GM12878 (cell line): ENCODE results near the gene CROCC. TPM values are rescaled to one million over a fixed set of nuclear protein-coding genes. Genes with fewer than 3 reads are reported as not detected.

Experiments
- CHD2 ChIP-seq: IDR thresholded peaks from 2 replicates; pipeline ENCODE4 v1.6.1; 2011; ENCODE audit warnings: low read depth, low read length, improper control_type of control experiment, borderline replicate concordance
- EGR1 ChIP-seq, 2 experiments: IDR thresholded peaks; 1 replicate in 1 of 2; 2 replicates in 1 of 2; pipeline ENCODE4 v1.6.1; 2011 to 2012; ENCODE audit warnings: low read depth in 2 of 2, low read length in 2 of 2, borderline replicate concordance in 1 of 2, mild to moderate bottlenecking in 1 of 2, moderate library complexity in 1 of 2
- FOS ChIP-seq: IDR thresholded peaks from 3 replicates; pipeline ENCODE4 v1.6.1; 2011; ENCODE audit warnings: borderline replicate concordance; ENCODE audit not compliant: insufficient read length; ENCODE audit errors: extremely low read depth
- FOXK2 ChIP-seq: fragments of 450-650 bp; IDR thresholded peaks from 2 replicates; pipeline ENCODE4 v1.6.1; 2017; ENCODE audit warnings: mild to moderate bottlenecking, moderate library complexity
- FOXM1 ChIP-seq: IDR thresholded peaks from 2 replicates; pipeline ENCODE4 v1.6.1; 2012; ENCODE audit warnings: low read depth, mild to moderate bottlenecking, inconsistent platforms, low read length, moderate library complexity
- HDGF ChIP-seq: fragments of 450-650 bp; IDR thresholded peaks from 2 replicates; pipeline ENCODE4 v1.6.1; 2016; ENCODE audit warnings: antibody characterized with exemption
- KLF5 ChIP-seq: fragments of 450-650 bp; IDR thresholded peaks from 2 replicates; pipeline ENCODE4 v1.6.1; 2014; ENCODE audit warnings: mild to moderate bottlenecking; ENCODE audit not compliant: partially characterized antibody
- NFIC ChIP-seq: IDR thresholded peaks from 2 replicates; pipeline ENCODE4 v1.6.1; 2012; ENCODE audit warnings: low read depth, mild to moderate bottlenecking, inconsistent platforms, low read length, moderate library complexity
- RCOR1 ChIP-seq: conservative IDR thresholded peaks from 2 replicates; pipeline ENCODE4 v1.6.1; 2012; ENCODE audit warnings: low read depth, low read length, improper control_type of control experiment
- TCF3 ChIP-seq: IDR thresholded peaks from 2 replicates; pipeline ENCODE4 v1.6.1; 2012; ENCODE audit warnings: low read depth, mild to moderate bottlenecking, low read length, borderline replicate concordance; ENCODE audit not compliant: insufficient read depth
- TCF7 ChIP-seq: IDR thresholded peaks from 2 replicates; pipeline ENCODE4 v1.6.1; 2014; ENCODE audit warnings: antibody characterized with exemption, borderline replicate concordance
- ZNF384 ChIP-seq: IDR thresholded peaks from 2 replicates; pipeline ENCODE4 v1.6.1; 2012; ENCODE audit warnings: low read depth, mild to moderate bottlenecking, low read length, improper control_type of control experiment, borderline replicate concordance
- polyA plus RNA-seq, 11 experiments: library from polyadenylated mRNA; depleted of rRNA in 4 of 11; unstranded in 6 of 11; stranded (reverse) in 5 of 11; fragments of >200 nt; fragmentation: Nextera tagmentation in 4 of 11; fragmentation: Illumina TruSeq in 1 of 11; extraction: Ambion mirVana in 4 of 11; extraction: Trizol in 1 of 11; gene quantifications; 1 replicate in 1 of 11; 2 replicates in 10 of 11; pipeline versions ENCODE4 v1.2.1 to v1.2.3, GENCODE V29; 2011 to 2016; ENCODE audit warnings: inconsistent platforms in 2 of 11, missing spikeins in 2 of 11, low read depth in 1 of 11
- total RNA-seq, 4 experiments: library from RNA; depleted of rRNA in 3 of 4; stranded (reverse); fragments of >200 nt in 3 of 4; fragmentation: Illumina TruSeq in 1 of 4; extraction: Trizol in 1 of 4; gene quantifications; 2 replicates each; pipeline versions ENCODE4 v1.2.1 to v1.2.3, GENCODE V29; 2013 to 2021
- TF ChIP-seq, protein P1 (sequence below): fragments of 450-650 bp; IDR thresholded peaks from 2 replicates; pipeline ENCODE4 v1.6.1; 2017; ENCODE audit warnings: mild to moderate bottlenecking
- TF ChIP-seq, protein P2 (sequence below): IDR thresholded peaks from 2 replicates; pipeline ENCODE4 v1.6.1; 2012; ENCODE audit warnings: low read depth, low read length, improper control_type of control experiment
- TF ChIP-seq, protein P3 (sequence below): fragments of 450-650 bp; conservative IDR thresholded peaks from 2 replicates; pipeline ENCODE4 v1.6.1; 2017; ENCODE audit warnings: mild to moderate bottlenecking, moderate library complexity
- TF ChIP-seq, protein P4 (sequence below): fragments of 450-650 bp; IDR thresholded peaks from 2 replicates; pipeline ENCODE4 v1.6.1; 2017; ENCODE audit warnings: mild to moderate bottlenecking, low read depth, inconsistent platforms; ENCODE audit not compliant: poor library complexity, severe bottlenecking
- TF ChIP-seq, protein P5 (sequence below): fragments of 450-650 bp; IDR thresholded peaks from 2 replicates; pipeline ENCODE4 v1.6.1; 2016; ENCODE audit warnings: mild to moderate bottlenecking, moderate library complexity, borderline replicate concordance

The CROCC gene
- total and polyA plus RNA-seq, 10 of the 15 experiments (the other 5 are each of a cell fraction or from before 2014, with no cell fraction given): 0.04 to 5.5 (median 2.3) TPM

DNA sequence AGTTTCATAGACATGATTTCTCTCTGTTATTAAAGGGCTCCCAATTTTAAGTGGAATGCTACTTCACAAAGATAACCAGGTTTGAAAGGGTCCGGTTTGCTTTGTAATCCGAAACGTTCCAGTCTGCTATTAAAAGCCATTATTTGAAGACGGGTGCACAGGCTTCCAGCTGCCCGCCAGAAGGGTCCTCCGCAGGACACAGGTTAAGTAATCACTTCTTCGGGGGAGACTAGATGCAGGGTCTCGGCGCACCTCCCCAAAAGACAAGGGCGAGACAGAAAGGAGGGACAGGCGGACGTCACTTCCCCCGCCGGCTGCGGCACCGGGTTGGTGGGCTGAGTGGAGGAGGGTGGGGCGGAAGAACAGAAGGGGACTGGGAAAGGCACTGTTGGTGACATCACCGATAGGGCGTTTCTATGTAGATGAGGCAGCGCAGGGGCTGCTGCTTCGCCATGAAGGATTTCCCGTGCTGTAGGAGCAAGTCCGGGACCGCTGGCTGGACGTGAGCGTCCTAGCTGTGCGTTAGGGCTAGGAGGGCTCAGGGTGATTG lies 17.1 kb upstream of the CROCC start (continued):
- TF ChIP-seq, protein P1, sequence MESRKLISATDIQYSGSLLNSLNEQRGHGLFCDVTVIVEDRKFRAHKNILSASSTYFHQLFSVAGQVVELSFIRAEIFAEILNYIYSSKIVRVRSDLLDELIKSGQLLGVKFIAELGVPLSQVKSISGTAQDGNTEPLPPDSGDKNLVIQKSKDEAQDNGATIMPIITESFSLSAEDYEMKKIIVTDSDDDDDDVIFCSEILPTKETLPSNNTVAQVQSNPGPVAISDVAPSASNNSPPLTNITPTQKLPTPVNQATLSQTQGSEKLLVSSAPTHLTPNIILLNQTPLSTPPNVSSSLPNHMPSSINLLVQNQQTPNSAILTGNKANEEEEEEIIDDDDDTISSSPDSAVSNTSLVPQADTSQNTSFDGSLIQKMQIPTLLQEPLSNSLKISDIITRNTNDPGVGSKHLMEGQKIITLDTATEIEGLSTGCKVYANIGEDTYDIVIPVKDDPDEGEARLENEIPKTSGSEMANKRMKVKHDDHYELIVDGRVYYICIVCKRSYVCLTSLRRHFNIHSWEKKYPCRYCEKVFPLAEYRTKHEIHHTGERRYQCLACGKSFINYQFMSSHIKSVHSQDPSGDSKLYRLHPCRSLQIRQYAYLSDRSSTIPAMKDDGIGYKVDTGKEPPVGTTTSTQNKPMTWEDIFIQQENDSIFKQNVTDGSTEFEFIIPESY: no peak
- TF ChIP-seq EGR1 (IDR thresholded peaks at IDR 0.05; ENCODE audit: borderline replicate concordance in 1 of 2, low read depth in 2 of 2, low read length in 2 of 2): no peak
- TF ChIP-seq FOXK2: no peak
- no peak for TF ChIP-seq RCOR1
- TF ChIP-seq, protein P2, sequence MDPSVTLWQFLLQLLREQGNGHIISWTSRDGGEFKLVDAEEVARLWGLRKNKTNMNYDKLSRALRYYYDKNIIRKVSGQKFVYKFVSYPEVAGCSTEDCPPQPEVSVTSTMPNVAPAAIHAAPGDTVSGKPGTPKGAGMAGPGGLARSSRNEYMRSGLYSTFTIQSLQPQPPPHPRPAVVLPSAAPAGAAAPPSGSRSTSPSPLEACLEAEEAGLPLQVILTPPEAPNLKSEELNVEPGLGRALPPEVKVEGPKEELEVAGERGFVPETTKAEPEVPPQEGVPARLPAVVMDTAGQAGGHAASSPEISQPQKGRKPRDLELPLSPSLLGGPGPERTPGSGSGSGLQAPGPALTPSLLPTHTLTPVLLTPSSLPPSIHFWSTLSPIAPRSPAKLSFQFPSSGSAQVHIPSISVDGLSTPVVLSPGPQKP: no peak
- no peak for TF ChIP-seq FOXM1
- TF ChIP-seq NFIC: no peak
- TF ChIP-seq, protein P3, sequence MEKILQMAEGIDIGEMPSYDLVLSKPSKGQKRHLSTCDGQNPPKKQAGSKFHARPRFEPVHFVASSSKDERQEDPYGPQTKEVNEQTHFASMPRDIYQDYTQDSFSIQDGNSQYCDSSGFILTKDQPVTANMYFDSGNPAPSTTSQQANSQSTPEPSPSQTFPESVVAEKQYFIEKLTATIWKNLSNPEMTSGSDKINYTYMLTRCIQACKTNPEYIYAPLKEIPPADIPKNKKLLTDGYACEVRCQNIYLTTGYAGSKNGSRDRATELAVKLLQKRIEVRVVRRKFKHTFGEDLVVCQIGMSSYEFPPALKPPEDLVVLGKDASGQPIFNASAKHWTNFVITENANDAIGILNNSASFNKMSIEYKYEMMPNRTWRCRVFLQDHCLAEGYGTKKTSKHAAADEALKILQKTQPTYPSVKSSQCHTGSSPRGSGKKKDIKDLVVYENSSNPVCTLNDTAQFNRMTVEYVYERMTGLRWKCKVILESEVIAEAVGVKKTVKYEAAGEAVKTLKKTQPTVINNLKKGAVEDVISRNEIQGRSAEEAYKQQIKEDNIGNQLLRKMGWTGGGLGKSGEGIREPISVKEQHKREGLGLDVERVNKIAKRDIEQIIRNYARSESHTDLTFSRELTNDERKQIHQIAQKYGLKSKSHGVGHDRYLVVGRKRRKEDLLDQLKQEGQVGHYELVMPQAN: no peak; the same call in 1 of the 2 replicates
- TF ChIP-seq, protein P4, sequence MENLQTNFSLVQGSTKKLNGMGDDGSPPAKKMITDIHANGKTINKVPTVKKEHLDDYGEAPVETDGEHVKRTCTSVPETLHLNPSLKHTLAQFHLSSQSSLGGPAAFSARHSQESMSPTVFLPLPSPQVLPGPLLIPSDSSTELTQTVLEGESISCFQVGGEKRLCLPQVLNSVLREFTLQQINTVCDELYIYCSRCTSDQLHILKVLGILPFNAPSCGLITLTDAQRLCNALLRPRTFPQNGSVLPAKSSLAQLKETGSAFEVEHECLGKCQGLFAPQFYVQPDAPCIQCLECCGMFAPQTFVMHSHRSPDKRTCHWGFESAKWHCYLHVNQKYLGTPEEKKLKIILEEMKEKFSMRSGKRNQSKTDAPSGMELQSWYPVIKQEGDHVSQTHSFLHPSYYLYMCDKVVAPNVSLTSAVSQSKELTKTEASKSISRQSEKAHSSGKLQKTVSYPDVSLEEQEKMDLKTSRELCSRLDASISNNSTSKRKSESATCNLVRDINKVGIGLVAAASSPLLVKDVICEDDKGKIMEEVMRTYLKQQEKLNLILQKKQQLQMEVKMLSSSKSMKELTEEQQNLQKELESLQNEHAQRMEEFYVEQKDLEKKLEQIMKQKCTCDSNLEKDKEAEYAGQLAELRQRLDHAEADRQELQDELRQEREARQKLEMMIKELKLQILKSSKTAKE: no peak
- no peak for TF ChIP-seq CHD2
- TF ChIP-seq KLF5: no peak
- TF ChIP-seq, protein P5, sequence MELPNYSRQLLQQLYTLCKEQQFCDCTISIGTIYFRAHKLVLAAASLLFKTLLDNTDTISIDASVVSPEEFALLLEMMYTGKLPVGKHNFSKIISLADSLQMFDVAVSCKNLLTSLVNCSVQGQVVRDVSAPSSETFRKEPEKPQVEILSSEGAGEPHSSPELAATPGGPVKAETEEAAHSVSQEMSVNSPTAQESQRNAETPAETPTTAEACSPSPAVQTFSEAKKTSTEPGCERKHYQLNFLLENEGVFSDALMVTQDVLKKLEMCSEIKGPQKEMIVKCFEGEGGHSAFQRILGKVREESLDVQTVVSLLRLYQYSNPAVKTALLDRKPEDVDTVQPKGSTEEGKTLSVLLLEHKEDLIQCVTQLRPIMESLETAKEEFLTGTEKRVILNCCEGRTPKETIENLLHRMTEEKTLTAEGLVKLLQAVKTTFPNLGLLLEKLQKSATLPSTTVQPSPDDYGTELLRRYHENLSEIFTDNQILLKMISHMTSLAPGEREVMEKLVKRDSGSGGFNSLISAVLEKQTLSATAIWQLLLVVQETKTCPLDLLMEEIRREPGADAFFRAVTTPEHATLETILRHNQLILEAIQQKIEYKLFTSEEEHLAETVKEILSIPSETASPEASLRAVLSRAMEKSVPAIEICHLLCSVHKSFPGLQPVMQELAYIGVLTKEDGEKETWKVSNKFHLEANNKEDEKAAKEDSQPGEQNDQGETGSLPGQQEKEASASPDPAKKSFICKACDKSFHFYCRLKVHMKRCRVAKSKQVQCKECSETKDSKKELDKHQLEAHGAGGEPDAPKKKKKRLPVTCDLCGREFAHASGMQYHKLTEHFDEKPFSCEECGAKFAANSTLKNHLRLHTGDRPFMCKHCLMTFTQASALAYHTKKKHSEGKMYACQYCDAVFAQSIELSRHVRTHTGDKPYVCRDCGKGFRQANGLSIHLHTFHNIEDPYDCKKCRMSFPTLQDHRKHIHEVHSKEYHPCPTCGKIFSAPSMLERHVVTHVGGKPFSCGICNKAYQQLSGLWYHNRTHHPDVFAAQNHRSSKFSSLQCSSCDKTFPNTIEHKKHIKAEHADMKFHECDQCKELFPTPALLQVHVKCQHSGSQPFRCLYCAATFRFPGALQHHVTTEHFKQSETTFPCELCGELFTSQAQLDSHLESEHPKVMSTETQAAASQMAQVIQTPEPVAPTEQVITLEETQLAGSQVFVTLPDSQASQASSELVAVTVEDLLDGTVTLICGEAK: peak; percentile 83
- TF ChIP-seq ZNF384: no peak
- TF ChIP-seq HDGF: peak; percentile 68; the same call in 1 of the 2 replicates
- no peak for TF ChIP-seq FOS
- no peak for TF ChIP-seq TCF7
- TF ChIP-seq TCF3: no peak
